T-helper 2 cell treated with Interferon-gamma antibody and Interleukin-4, amounts not matched to agents 100 ng/mL and 5 ng/mL, for 36 hours (primary cell): ENCODE results near the gene CD34. TPM values are rescaled to one million over a fixed set of nuclear protein-coding genes. Genes with fewer than 3 reads are reported as not detected.

Experiments
- intact Hi-C: fragments of 100-400 bp; cut with micrococcal nuclease; formaldehyde crosslinking; loops from one replicate; pipeline ENCODE4 v1.15.1; 2023
- total RNA-seq: library from RNA; stranded (reverse); gene quantifications from 2 replicates; pipeline ENCODE4 v1.2.3, GENCODE V29; 2022

Gene CD34
- total RNA-seq, 1 donor from 2014 or later: 0.05 TPM

- intact Hi-C loops: no loop called here
These were observed 52.6 kb downstream of the CD34 start for GRCh38 chr1:207858281-207858680.

GRCh38 chr1:207857447-207857846, 53.5 kb downstream of the CD34 start:
- intact Hi-C loops: no loop called here

GRCh38 chr1:207856276-207857023, 54.5 kb downstream of the CD34 start:
- intact Hi-C loops: no loop called here

- intact Hi-C loops: no loop called here
These were observed 56.9 kb downstream of the CD34 start for GRCh38 chr1:207854001-207854400.

GRCh38 chr1:207853372-207853757, 57.6 kb downstream of the CD34 start:
- intact Hi-C loops: no loop called here

GRCh38 chr1:207852576-207853371, 58.2 kb downstream of the CD34 start:
- intact Hi-C loops: no loop called here

GRCh38 chr1:207851696-207852095, 59.2 kb downstream of the CD34 start:
- intact Hi-C loops: no loop called here

- intact Hi-C loops: no loop called here
These were observed 60.1 kb downstream of the CD34 start for GRCh38 chr1:207850621-207851407.

- intact Hi-C loops: loop anchor here (2.0 kb wide), 1 partner anchor 19 kb away; no protein-coding TSS in a partner anchor
These were observed 61.3 kb downstream of the CD34 start for GRCh38 chr1:207849646-207850045.

- intact Hi-C loops: loop anchor here (2.0 kb wide), 1 partner anchor 20 kb away; no protein-coding TSS in a partner anchor
These were observed 61.9 kb downstream of the CD34 start for GRCh38 chr1:207849016-207849415.

GRCh38 chr1:207848234-207848633, 62.7 kb downstream of the CD34 start:
- intact Hi-C loops: loop anchor here (2.0 kb wide), 1 partner anchor 21 kb away; no protein-coding TSS in a partner anchor

GRCh38 chr1:207847116-207847515, 63.8 kb downstream of the CD34 start:
- intact Hi-C loops: no loop called here

- intact Hi-C loops: no loop called here
These were observed 65.8 kb downstream of the CD34 start for GRCh38 chr1:207845109-207845508.

GRCh38 chr1:207844371-207844770, 66.6 kb downstream of the CD34 start:
- intact Hi-C loops: no loop called here

GRCh38 chr1:207842506-207842905, 68.4 kb downstream of the CD34 start:
- intact Hi-C loops: no loop called here

- intact Hi-C loops: no loop called here
These were observed 69.0 kb downstream of the CD34 start for GRCh38 chr1:207841901-207842300.

- intact Hi-C loops: no loop called here
These were observed 69.6 kb downstream of the CD34 start for GRCh38 chr1:207841293-207841692.

- intact Hi-C loops: no loop called here
These were observed 70.5 kb downstream of the CD34 start for GRCh38 chr1:207840380-207840779.

GRCh38 chr1:207839083-207839413, 71.9 kb downstream of the CD34 start:
- intact Hi-C loops: no loop called here

GRCh38 chr1:207838156-207839082, 72.5 kb downstream of the CD34 start:
- intact Hi-C loops: no loop called here

GRCh38 chr1:207837673-207838072, 73.3 kb downstream of the CD34 start:
- intact Hi-C loops: no loop called here
